ENCODE measurements around the gene CCN5. TPM values are rescaled to one million over a fixed set of nuclear protein-coding genes. Genes with fewer than 3 reads are reported as not detected.

The CCN5 gene
- total RNA-seq, 1 donor from 2014 or later, result 7.5 TPM

- no peak for DNase-seq (ENCODE audit: low spot score)
Observed at GRCh38 chr20:44715499-44716308, 535 bp downstream of the CCN5 start.

GRCh38 chr20:44716309-44717106, 1.3 kb downstream of the CCN5 start:
- DNase-seq (ENCODE audit: low spot score), result no peak

GRCh38 chr20:44717986-44718385, 2.8 kb downstream of the CCN5 start:
- DNase-seq (ENCODE audit: low spot score), result no peak

- no peak for DNase-seq (ENCODE audit: low spot score)
Observed at GRCh38 chr20:44719841-44720240, 4.7 kb downstream of the CCN5 start.

GRCh38 chr20:44720621-44720996, 5.4 kb downstream of the CCN5 start:
- DNase-seq (ENCODE audit: low spot score), result peak; percentile 67

GRCh38 chr20:44720997-44721784, 6.0 kb downstream of the CCN5 start:
- peak; percentile 42 for DNase-seq (ENCODE audit: low spot score)

DNA sequence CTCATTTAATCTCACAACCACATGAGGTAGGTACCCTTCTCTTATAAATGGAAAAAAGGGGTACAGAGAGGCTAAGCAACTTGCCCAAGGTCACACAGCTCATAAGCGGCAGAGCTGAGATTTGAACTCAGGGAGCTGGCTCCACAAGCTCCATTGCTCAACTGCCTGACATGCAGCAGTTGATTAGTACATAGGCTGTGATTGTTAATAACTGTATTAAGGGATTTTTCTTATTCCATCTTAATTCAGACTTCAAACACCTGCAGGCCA, 6.6 kb downstream of the CCN5 start:
- no peak for DNase-seq (ENCODE audit: low spot score)

GRCh38 chr20:44722990-44723389, 7.8 kb downstream of the CCN5 start:
- no peak for DNase-seq (ENCODE audit: low spot score)

GRCh38 chr20:44723391-44723790, 8.2 kb downstream of the CCN5 start:
- no peak for DNase-seq (ENCODE audit: low spot score)

GRCh38 chr20:44723798-44724362, 8.7 kb downstream of the CCN5 start:
- no peak for DNase-seq (ENCODE audit: low spot score)

DNA sequence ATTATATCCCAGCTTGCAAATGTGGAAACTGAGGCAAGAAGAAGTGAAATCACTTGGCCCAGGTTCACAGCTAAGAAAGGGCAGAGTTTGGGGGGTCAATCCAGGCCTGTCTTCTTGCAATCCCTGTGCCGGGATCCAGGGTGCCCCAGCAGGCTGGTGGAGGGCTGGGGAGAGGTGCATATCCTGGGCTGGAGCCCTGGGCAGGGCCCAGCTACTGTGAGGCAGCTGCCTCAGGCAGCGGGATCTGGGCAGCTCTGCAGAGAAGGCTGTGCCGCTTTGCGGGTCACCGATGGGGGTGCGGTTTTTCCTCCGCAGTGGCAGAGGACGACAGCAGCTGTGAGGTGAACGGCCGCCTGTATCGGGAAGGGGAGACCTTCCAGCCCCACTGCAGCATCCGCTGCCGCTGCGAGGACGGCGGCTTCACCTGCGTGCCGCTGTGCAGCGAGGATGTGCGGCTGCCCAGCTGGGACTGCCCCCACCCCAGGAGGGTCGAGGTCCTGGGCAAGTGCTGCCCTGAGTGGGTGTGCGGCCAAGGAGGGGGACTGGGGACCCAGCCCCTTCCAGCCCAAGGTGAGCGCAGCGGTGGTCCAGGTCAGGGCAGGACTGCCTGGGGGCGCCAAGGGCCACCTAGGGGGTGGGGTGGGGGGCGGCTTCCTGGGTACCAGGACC, 9.4 kb downstream of the CCN5 start:
- DNase-seq (ENCODE audit: low spot score), result no peak

DNA sequence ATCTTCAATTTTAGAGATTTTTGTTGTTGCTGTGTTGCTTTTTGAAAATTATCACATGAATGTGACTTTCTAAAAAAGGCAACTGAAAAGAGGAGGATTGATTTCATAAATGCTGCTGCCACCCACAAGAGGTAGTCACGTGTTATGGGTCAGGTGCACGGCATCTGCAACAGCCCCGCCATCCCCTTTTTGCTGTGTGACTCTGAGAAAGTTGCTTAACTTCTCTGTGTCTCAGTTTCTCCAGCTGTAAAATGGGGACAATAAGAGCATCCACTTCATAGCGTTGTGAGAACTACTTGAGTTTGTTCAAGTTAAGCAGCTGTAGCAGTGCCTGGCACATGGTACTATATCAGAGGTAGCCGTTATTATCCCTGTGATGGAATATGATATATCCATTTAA, 10.7 kb downstream of the CCN5 start:
- no peak for DNase-seq (ENCODE audit: low spot score)

GRCh38 chr20:44727039-44727438, 11.9 kb downstream of the CCN5 start:
- no peak for DNase-seq (ENCODE audit: low spot score)

DNA sequence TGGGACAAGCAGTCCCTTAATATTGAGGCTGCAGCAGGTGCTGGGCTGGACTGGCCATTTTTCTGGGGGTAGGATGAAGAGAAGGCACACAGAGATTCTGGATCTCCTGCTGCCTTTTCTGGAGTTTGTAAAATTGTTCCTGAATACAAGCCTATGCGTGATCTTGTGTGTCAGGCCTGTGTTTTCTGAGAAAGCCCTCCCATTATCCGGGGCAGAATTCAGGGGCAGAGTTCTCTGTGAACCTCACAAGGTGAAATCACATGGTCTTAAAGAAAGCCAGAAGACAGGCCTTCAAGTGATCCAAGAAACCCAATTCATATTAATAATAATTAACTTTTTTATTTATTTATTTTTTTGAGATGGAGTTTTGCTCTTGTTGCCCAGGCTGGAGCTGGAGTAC, 12.5 kb downstream of the CCN5 start:
- no peak for DNase-seq (ENCODE audit: low spot score)

DNA sequence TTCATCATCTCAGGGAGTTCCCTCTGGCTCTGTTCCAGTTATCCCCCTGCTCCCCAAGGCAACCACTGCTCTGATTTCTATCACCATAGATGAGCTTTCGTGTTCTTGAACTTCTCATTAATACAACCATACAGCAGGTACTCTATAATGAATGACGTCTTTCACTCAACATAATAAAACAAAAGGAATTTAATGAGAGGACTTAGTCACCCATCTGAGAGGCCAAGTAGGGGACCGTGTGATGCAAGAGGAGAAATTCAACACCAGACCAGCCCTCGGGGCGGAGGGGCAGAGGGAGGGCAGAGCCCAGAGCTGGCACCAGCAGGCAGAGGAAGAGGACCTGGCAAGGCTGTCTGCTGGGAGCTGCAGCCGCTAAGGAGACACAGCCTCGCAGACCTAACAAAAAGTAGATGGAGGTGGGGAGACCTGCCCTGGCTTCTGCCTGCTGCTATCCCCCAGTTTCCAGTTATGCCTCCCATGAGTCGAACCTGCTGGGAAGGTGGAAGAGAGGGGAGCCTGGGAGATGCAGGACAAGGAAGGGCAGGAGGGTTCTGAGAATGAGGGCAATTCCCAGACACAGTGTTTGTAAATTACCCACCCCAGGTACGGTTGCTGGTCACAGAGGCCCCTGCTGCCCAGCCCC, 13.8 kb downstream of the CCN5 start:
- peak; percentile 59 for DNase-seq (ENCODE audit: low spot score)

DNA sequence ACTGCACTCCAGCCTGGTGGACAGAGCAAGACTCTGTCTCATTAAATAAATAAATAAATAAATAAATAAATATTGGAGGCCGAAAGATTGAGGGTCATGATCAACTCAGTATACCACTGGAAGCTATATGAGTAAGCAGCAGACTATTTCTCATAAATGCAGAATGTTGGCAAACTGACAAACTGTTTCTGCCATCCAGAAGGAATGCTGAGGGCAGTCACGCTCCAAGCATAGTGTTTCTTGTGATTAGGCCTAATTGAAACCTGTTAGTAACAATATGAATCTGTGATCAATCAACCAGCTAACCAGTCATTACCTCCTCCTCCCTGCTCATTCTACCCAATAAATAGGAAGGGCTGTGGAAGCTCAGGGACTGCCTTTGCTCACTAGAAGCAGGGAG, 15.3 kb downstream of the CCN5 start:
- DNase-seq (ENCODE audit: low spot score), result peak; percentile 62

- DNase-seq (ENCODE audit: low spot score), result no peak
Observed at GRCh38 chr20:44731657-44732056, 16.5 kb downstream of the CCN5 start.

GRCh38 chr20:44732327-44732726, 17.2 kb downstream of the CCN5 start:
- DNase-seq (ENCODE audit: low spot score), result no peak

- DNase-seq (ENCODE audit: low spot score), result peak; percentile 66
Observed at GRCh38 chr20:44733341-44734069, 18.3 kb downstream of the CCN5 start.

GRCh38 chr20:44734938-44735337, 19.8 kb downstream of the CCN5 start:
- DNase-seq (ENCODE audit: low spot score), result peak; percentile 63
